Frontal cortex (tissue), 4 donors: ENCODE data around the gene AIPL1. TPM values are rescaled to one million over a fixed set of nuclear protein-coding genes. Genes with fewer than 3 reads are reported as not detected.

Experiments used
- DNase-seq, 2 donors: peaks; one replicate each; pipeline ENCODE4 v3.0.0; 2012; ENCODE audit warnings: low spot score in 2 of 2
- FAIRE-seq: peaks from 2 replicates; lab custom pipeline; 2012; peaks lifted over from hg19 to GRCh38; lab: Jason Lieb, UNC
- total RNA-seq: library from RNA; depleted of rRNA; stranded (reverse); fragments of >200 nt; gene quantifications from one replicate; pipeline ENCODE4 v1.2.3, GENCODE V29; 2014
- donor health status: control.
- donor health status: control.
- donor health status: control.

The AIPL1 gene
- total RNA-seq, 1 donor from 2014 or later: not detected

GRCh38 chr17:6381526-6382465 is 53.1 kb downstream of the AIPL1 start:
- DNase-seq (no peak), FAIRE-seq (no peak)

- DNase-seq (no peak), FAIRE-seq (no peak)
These were observed 53.9 kb downstream of the AIPL1 start for GRCh38 chr17:6380915-6381438.

GRCh38 chr17:6377906-6378305 is 57.0 kb downstream of the AIPL1 start:
- DNase-seq (no peak), FAIRE-seq (no peak)

GRCh38 chr17:6376931-6377361 is 58.0 kb downstream of the AIPL1 start:
- no peak for DNase-seq
- no peak for FAIRE-seq

GRCh38 chr17:6374761-6375312 is 60.1 kb downstream of the AIPL1 start:
- FAIRE-seq: no peak
- no peak for DNase-seq

- DNase-seq: no peak
- no peak for FAIRE-seq
These were observed 60.6 kb downstream of the AIPL1 start for GRCh38 chr17:6374271-6374691.

Other genes starting within 250 kb of the AIPL1 start
- 4.1 TPM for gene PIMREG, start 9.3 kb upstream of the AIPL1 start, total RNA-seq
- 10.6 TPM for gene PITPNM3, start 121.4 kb upstream of the AIPL1 start, total RNA-seq
- gene KIAA0753, start 205.6 kb upstream of the AIPL1 start, total RNA-seq: 26.5 TPM
- gene TXNDC17, start 205.9 kb upstream of the AIPL1 start, total RNA-seq: 26.9 TPM
- 19.2 TPM for gene MED31, start 216.5 kb upstream of the AIPL1 start, total RNA-seq
- gene C17orf100, start 216.6 kb upstream of the AIPL1 start, total RNA-seq: 2.9 TPM